Endothelial cell of umbilical vein (primary cell): Measurements from ENCODE around the gene BACH2.

Experiments
- EZH2 ChIP-seq: IDR thresholded peaks from 2 replicates; pipeline ENCODE4 v1.6.1; 2012; ENCODE audit warnings: borderline replicate concordance, low read depth, mild to moderate bottlenecking, moderate library complexity, low read length, inconsistent platforms; ENCODE audit not compliant: severe bottlenecking
- GATA2 ChIP-seq: IDR thresholded peaks from 2 replicates; pipeline ENCODE4 v1.7.0; 2011; ENCODE audit warnings: low read depth, mild to moderate bottlenecking, moderate library complexity, mixed read lengths, low read length; ENCODE audit not compliant: insufficient read length, insufficient read depth
- JUN ChIP-seq: IDR thresholded peaks from 2 replicates; pipeline ENCODE4 v1.6.1; 2011; ENCODE audit warnings: borderline replicate concordance, low read depth; ENCODE audit not compliant: insufficient read length, insufficient read depth
- MAX ChIP-seq: IDR thresholded peaks from 2 replicates; pipeline ENCODE4 v1.6.1; 2011; ENCODE audit not compliant: insufficient read depth, insufficient read length
- MYC ChIP-seq: IDR thresholded peaks from one replicate; pipeline ENCODE4 v1.6.1; 2011; ENCODE audit warnings: mild to moderate bottlenecking, low read depth, low read length
- POLR2A ChIP-seq: IDR thresholded peaks from 2 replicates; pipeline ENCODE4 v1.6.1; 2012; ENCODE audit warnings: low read depth, mild to moderate bottlenecking, control low read depth, low read length
- POLR2AphosphoS5 ChIP-seq: IDR thresholded peaks from 2 replicates; pipeline ENCODE4 v1.6.1; 2012; ENCODE audit warnings: low read depth, mild to moderate bottlenecking, control low read depth, low read length, moderate library complexity; ENCODE audit not compliant: insufficient read depth
- TF ChIP-seq, protein P1 (sequence below), 2 donors: IDR thresholded peaks; 1 replicate in 1 of 2; 2 replicates in 1 of 2; pipeline ENCODE4 v1.5.1; 2011; ENCODE audit warnings: low read length in 2 of 2, mild to moderate bottlenecking in 2 of 2, moderate library complexity in 2 of 2, control low read depth in 1 of 2, inconsistent platforms in 1 of 2, low read depth in 1 of 2; ENCODE audit not compliant: insufficient read depth in 1 of 2; ENCODE audit errors: extremely low read depth in 1 of 2

- TF ChIP-seq, protein P1, sequence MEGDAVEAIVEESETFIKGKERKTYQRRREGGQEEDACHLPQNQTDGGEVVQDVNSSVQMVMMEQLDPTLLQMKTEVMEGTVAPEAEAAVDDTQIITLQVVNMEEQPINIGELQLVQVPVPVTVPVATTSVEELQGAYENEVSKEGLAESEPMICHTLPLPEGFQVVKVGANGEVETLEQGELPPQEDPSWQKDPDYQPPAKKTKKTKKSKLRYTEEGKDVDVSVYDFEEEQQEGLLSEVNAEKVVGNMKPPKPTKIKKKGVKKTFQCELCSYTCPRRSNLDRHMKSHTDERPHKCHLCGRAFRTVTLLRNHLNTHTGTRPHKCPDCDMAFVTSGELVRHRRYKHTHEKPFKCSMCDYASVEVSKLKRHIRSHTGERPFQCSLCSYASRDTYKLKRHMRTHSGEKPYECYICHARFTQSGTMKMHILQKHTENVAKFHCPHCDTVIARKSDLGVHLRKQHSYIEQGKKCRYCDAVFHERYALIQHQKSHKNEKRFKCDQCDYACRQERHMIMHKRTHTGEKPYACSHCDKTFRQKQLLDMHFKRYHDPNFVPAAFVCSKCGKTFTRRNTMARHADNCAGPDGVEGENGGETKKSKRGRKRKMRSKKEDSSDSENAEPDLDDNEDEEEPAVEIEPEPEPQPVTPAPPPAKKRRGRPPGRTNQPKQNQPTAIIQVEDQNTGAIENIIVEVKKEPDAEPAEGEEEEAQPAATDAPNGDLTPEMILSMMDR (IDR thresholded peaks at IDR 0.05; ENCODE audit: extremely low read depth in 1 of 2, insufficient read depth in 1 of 2, low read depth in 1 of 2, low read length in 2 of 2) = no peak
- TF ChIP-seq EZH2 (no peak), JUN (no peak), POLR2A (no peak), MAX (no peak), GATA2 (no peak), MYC (no peak), POLR2AphosphoS5 (no peak)
Observed at GRCh38 chr6:90177544-90178383, 118.9 kb downstream of the BACH2 start.
